Measurements from ENCODE around the gene ZNF692.

The ZNF692 gene

DNA sequence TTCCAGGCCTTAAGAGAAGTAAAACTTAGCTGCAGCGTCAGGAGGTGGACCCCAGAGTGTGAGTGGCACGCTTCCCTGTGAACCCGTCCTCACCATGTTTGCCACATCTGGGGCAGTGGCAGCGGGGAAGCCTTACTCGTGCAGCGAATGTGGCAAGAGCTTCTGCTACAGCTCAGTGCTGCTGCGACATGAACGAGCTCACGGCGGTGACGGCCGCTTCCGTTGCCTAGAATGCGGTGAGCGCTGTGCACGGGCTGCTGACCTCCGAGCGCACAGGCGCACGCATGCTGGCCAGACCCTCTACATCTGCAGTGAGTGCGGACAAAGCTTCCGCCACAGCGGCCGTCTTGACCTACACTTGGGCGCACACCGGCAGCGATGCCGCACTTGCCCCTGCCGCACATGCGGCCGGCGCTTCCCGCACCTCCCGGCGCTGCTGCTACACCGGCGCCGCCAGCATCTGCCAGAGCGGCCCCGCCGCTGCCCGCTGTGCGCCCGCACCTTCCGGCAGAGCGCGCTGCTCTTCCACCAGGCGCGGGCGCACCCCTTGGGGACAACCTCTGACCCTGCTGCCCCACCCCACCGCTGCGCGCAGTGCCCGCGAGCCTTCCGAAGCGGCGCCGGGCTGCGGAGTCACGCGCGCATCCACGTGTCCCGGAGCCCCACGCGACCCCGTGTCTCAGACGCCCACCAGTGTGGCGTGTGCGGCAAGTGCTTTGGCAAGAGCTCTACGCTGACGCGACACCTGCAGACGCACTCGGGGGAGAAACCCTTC is 11.5 kb downstream of the ZNF692 start:
- no peaks in the 10 kb centered on the region for H3K27me3 ChIP-seq (ENCODE audit: insufficient read depth, low read depth)
- H3K36me3 ChIP-seq (ENCODE audit: insufficient read depth) = 0 out of 2 replicates have a peak, but pooled peaks cover 3% of the 10 kb centered on the region
- H3K27ac ChIP-seq = no peak overlapping the region
- no peaks in the 10 kb centered on the region; the same call in 1 of the 2 replicates for H3K79me2 ChIP-seq (ENCODE audit: insufficient read depth, low read depth)
- H4K20me1 ChIP-seq (ENCODE audit: insufficient read depth) = no peaks in the 10 kb centered on the region
- H3K9ac ChIP-seq = no peak overlapping the region
- no peak overlapping the region for H3K4me3 ChIP-seq (IDR thresholded peaks at IDR 0.05; ENCODE audit: insufficient read depth, low read depth, low read length)
- H2AFZ ChIP-seq (ENCODE audit: low read depth) = no peak overlapping the region
- H3K4me1 ChIP-seq (ENCODE audit: low read depth, poor library complexity, severe bottlenecking) = no peaks in the 10 kb centered on the region
- TF ChIP-seq, protein P1, sequence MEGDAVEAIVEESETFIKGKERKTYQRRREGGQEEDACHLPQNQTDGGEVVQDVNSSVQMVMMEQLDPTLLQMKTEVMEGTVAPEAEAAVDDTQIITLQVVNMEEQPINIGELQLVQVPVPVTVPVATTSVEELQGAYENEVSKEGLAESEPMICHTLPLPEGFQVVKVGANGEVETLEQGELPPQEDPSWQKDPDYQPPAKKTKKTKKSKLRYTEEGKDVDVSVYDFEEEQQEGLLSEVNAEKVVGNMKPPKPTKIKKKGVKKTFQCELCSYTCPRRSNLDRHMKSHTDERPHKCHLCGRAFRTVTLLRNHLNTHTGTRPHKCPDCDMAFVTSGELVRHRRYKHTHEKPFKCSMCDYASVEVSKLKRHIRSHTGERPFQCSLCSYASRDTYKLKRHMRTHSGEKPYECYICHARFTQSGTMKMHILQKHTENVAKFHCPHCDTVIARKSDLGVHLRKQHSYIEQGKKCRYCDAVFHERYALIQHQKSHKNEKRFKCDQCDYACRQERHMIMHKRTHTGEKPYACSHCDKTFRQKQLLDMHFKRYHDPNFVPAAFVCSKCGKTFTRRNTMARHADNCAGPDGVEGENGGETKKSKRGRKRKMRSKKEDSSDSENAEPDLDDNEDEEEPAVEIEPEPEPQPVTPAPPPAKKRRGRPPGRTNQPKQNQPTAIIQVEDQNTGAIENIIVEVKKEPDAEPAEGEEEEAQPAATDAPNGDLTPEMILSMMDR (conservative IDR thresholded peaks at IDR 0.05; ENCODE audit: low read depth, low read length) = no peak
- H3K4me2 ChIP-seq = no peak overlapping the region

DNA sequence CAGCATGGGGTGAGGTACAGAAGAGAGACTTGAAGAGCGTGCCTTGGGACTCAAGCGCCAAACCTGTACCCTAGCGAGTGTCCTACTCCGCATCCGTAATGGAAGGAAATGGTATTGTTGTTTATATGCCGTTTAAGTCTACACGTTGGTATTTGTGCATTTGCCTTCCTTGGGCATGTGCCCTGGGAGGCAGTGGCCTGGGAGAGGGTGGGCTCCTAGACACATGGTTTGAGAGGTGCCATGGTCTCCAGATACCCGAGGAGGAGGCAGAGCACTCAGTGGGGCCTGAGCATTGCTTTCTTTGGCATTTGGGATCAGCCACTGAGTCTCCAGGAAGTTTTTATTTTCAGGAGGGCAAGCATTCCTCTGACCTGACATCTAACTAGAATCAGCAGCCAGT is 14.4 kb downstream of the ZNF692 start:
- Histone ChIP-seq H4K20me1 (ENCODE audit: insufficient read depth) (no peaks in the 10 kb centered on the region), H3K4me1 (ENCODE audit: low read depth, poor library complexity, severe bottlenecking) (peaks cover 15% of the 10 kb centered on the region), H3K36me3 (ENCODE audit: insufficient read depth) (0 out of 2 replicates have a peak, but pooled peaks cover 3% of the 10 kb centered on the region), H3K9ac (no peak overlapping the region), H2AFZ (ENCODE audit: low read depth) (no peak overlapping the region), H3K79me2 (ENCODE audit: insufficient read depth, low read depth) (peaks cover 11% of the 10 kb centered on the region; the same call in 1 of the 2 replicates), H3K4me2 (no peak overlapping the region), H3K27ac (no peak overlapping the region), H3K27me3 (ENCODE audit: insufficient read depth, low read depth) (no peaks in the 10 kb centered on the region), H3K4me3 (IDR thresholded peaks at IDR 0.05; ENCODE audit: insufficient read depth, low read depth, low read length) (no peak overlapping the region)
- TF ChIP-seq, protein P1 (conservative IDR thresholded peaks at IDR 0.05; ENCODE audit: low read depth, low read length) = no peak

DNA sequence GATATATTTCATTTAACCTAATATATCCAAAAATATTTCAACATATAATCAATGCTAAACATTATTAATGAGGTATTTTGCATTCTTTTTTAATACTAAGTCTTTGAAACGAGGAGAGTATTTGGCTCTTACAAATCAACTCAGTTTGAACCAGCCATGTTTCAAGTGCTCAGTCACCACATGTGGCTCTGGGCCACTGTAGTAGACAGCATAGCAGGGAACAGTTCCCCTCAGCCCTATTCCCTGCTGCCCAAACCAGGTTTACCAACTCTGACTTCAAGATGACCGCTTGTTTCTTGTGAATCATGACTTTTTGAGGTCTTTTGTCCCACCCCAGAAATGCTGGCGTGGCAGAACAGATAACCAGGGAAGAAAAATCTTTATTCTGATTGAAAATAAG is 15.2 kb downstream of the ZNF692 start:
- H3K4me1 ChIP-seq (ENCODE audit: low read depth, poor library complexity, severe bottlenecking) = peaks cover 20% of the 10 kb centered on the region
- no peak overlapping the region for H3K4me3 ChIP-seq (IDR thresholded peaks at IDR 0.05; ENCODE audit: insufficient read depth, low read depth, low read length)
- H4K20me1 ChIP-seq (ENCODE audit: insufficient read depth) = no peaks in the 10 kb centered on the region
- TF ChIP-seq, protein P1 (conservative IDR thresholded peaks at IDR 0.05; ENCODE audit: low read depth, low read length) = no peak
- no peak overlapping the region for H3K9ac ChIP-seq
- no peak overlapping the region for H3K4me2 ChIP-seq
- H3K27ac ChIP-seq = no peak overlapping the region
- H3K79me2 ChIP-seq (ENCODE audit: insufficient read depth, low read depth) = peaks cover 15% of the 10 kb centered on the region; the same call in 1 of the 2 replicates
- H2AFZ ChIP-seq (ENCODE audit: low read depth) = no peak overlapping the region
- no peaks in the 10 kb centered on the region for H3K27me3 ChIP-seq (ENCODE audit: insufficient read depth, low read depth)
- 0 out of 2 replicates have a peak, but pooled peaks cover 3% of the 10 kb centered on the region for H3K36me3 ChIP-seq (ENCODE audit: insufficient read depth)

DNA sequence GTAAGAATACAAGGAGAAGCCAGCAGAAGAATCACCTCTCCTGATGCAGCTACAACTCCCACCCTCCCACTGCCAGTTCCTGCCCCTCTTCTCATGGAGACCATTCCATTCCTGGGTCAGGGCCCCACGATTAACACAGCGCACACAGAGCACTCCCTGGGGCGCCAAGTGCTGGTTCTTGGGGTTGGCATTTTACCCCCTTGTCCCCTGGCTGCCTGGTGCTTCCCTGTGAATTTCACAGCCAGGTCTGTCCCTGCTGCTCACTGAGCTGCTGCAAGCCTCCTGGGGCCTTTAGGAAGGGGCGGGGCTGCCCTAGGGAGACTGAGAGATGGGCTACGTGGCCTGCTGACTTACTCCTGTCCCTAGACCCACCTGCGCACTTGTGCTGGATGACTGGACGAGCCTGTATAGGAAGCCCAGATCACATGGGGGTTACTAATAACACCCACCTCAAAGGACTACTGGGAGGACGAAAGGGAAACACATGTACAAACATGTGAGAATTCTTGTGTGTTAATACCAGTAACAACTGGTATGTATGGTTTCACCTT is 16.0 kb downstream of the ZNF692 start:
- no peak overlapping the region for H3K9ac ChIP-seq
- no peaks in the 10 kb centered on the region for H4K20me1 ChIP-seq (ENCODE audit: insufficient read depth)
- H3K27ac ChIP-seq = no peak overlapping the region

More for the DNA sequence above, 16.0 kb downstream of the ZNF692 start:
- H3K4me3 ChIP-seq (IDR thresholded peaks at IDR 0.05; ENCODE audit: insufficient read depth, low read depth, low read length) = no peak overlapping the region
- H3K4me2 ChIP-seq = no peak overlapping the region
- H3K27me3 ChIP-seq (ENCODE audit: insufficient read depth, low read depth) = no peaks in the 10 kb centered on the region
- 0 out of 2 replicates have a peak, but pooled peaks cover 3% of the 10 kb centered on the region for H3K36me3 ChIP-seq (ENCODE audit: insufficient read depth)
- H2AFZ ChIP-seq (ENCODE audit: low read depth) = no peak overlapping the region
- TF ChIP-seq, protein P1 (conservative IDR thresholded peaks at IDR 0.05; ENCODE audit: low read depth, low read length) = no peak
- peaks cover 20% of the 10 kb centered on the region for H3K4me1 ChIP-seq (ENCODE audit: low read depth, poor library complexity, severe bottlenecking)
- H3K79me2 ChIP-seq (ENCODE audit: insufficient read depth, low read depth) = peaks cover 15% of the 10 kb centered on the region; the same call in 1 of the 2 replicates

All from KMS-11 (cell line).